Measurements from ENCODE around the gene POLD4.

Gene POLD4

GRCh38 chr11:67369275-67369674, 15.9 kb upstream of the POLD4 start:
- 96 to 99% methylated on average over 7 to 8 of the region's 8 CpGs for WGBS, 2 experiments (ENCODE audit: insufficient coverage in 2 of 2)
- Histone ChIP-seq H3K9me3 (ENCODE audit: control insufficient read depth, low read length) (no peaks in the 10 kb centered on the region), H3K36me3 (ENCODE audit: control insufficient read depth, insufficient read depth, low read length) (peaks cover 12% of the 10 kb centered on the region), H3K4me3 (ENCODE audit: extremely low read depth, insufficient read depth, low read length, poor library complexity, severe bottlenecking) (no peak overlapping the region), H3K27ac (ENCODE audit: low read depth, low read length, severe bottlenecking) (peak overlapping the region; percentile 81), H3K4me1 (ENCODE audit: control insufficient read depth, insufficient read depth, low read length, poor library complexity, severe bottlenecking) (peaks cover 31% of the 10 kb centered on the region)

GRCh38 chr11:67368621-67369020, 15.3 kb upstream of the POLD4 start:
- no peak overlapping the region for H3K27ac ChIP-seq (ENCODE audit: low read depth, low read length, severe bottlenecking)
- peaks cover 13% of the 10 kb centered on the region for H3K36me3 ChIP-seq (ENCODE audit: control insufficient read depth, insufficient read depth, low read length)
- H3K9me3 ChIP-seq (ENCODE audit: control insufficient read depth, low read length): no peaks in the 10 kb centered on the region
- peaks cover 31% of the 10 kb centered on the region for H3K4me1 ChIP-seq (ENCODE audit: control insufficient read depth, insufficient read depth, low read length, poor library complexity, severe bottlenecking)
- 100% methylated on average over 1 of the region's 3 CpGs for WGBS, 2 experiments (ENCODE audit: insufficient coverage in 2 of 2)
- no peak overlapping the region for H3K4me3 ChIP-seq (ENCODE audit: extremely low read depth, insufficient read depth, low read length, poor library complexity, severe bottlenecking)

DNA sequence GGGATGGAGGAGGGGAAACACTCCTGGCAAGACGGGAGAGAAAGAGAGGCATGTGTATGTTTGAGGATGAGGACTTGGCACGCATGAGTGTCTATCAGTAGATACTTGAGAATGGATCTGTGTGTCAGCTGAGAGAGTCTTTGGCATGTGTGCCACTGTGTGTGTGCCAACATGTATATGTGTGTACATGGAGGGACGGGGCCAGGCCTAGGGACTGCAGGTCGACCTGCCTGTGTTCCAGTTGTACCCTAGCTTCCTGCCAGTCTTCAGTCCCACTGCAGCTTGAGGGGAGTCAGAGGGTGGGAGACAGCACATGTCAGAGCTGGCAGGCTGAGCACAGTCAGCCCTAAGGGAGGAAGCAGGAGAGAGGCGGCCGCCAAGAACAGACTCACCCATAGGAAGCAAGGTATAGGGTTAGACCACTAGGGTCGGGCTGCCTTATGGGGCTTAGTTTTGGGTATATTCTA, 14.4 kb upstream of the POLD4 start:
- Histone ChIP-seq H3K36me3 (ENCODE audit: control insufficient read depth, insufficient read depth, low read length) (peaks cover 13% of the 10 kb centered on the region), H3K4me1 (ENCODE audit: control insufficient read depth, insufficient read depth, low read length, poor library complexity, severe bottlenecking) (peaks cover 29% of the 10 kb centered on the region), H3K27ac (ENCODE audit: low read depth, low read length, severe bottlenecking) (no peak overlapping the region), H3K4me3 (ENCODE audit: extremely low read depth, insufficient read depth, low read length, poor library complexity, severe bottlenecking) (no peak overlapping the region), H3K9me3 (ENCODE audit: control insufficient read depth, low read length) (no peaks in the 10 kb centered on the region)
- 87 to 92% methylated on average over 6 to 7 of the region's 7 CpGs for WGBS, 2 experiments (ENCODE audit: insufficient coverage in 2 of 2)

DNA sequence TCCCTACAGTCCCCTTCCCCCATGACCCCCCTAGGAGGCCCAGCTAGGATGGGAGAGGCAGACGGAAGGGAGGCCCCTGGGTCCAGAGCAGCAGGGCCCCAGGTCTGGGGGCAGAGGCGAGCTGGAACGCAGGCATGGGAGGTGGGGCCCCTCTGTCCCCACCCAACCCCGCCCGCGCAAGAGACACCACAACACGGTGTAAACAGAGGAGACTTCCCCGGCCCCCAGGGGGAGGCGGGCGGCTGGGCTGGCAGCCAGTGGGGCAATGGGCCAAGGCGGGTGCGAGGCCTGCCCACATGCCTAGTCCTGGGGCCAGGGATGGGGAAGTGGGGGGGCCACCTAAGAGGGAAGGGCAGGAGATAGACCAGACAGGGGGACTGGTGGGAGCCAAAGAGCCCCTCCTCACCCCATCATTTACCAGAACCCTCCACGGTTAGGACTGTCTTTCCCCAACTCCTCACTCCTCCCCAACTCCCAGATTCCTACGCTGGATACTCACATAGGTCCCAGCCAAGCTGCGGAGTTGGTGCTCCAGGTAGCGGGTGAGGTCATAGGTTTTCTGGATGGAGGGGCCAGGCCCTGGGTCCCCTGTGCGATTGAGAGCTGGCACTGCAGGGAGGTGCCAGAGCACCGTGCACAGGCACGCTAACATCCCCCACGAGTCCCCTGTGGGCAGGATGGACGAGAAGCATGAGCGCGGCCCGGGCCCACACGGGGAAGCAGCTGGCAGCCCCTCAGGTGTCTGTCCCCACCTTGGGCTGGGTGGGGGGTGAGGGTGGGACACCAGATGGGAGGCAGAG, 13.8 kb upstream of the POLD4 start:
- Histone ChIP-seq H3K9me3 (ENCODE audit: control insufficient read depth, low read length) (no peaks in the 10 kb centered on the region), H3K27ac (ENCODE audit: low read depth, low read length, severe bottlenecking) (no peak overlapping the region), H3K4me3 (ENCODE audit: extremely low read depth, insufficient read depth, low read length, poor library complexity, severe bottlenecking) (no peak overlapping the region), H3K36me3 (ENCODE audit: control insufficient read depth, insufficient read depth, low read length) (peaks cover 13% of the 10 kb centered on the region), H3K4me1 (ENCODE audit: control insufficient read depth, insufficient read depth, low read length, poor library complexity, severe bottlenecking) (peaks cover 29% of the 10 kb centered on the region)
- WGBS, 2 experiments (ENCODE audit: insufficient coverage in 2 of 2): 92 to 94% methylated on average over 21 to 24 of the region's 25 CpGs

- Histone ChIP-seq H3K36me3 (ENCODE audit: control insufficient read depth, insufficient read depth, low read length) (peaks cover 13% of the 10 kb centered on the region), H3K4me3 (ENCODE audit: extremely low read depth, insufficient read depth, low read length, poor library complexity, severe bottlenecking) (no peak overlapping the region), H3K27ac (ENCODE audit: low read depth, low read length, severe bottlenecking) (no peak overlapping the region), H3K4me1 (ENCODE audit: control insufficient read depth, insufficient read depth, low read length, poor library complexity, severe bottlenecking) (peaks cover 23% of the 10 kb centered on the region), H3K9me3 (ENCODE audit: control insufficient read depth, low read length) (no peaks in the 10 kb centered on the region)
- 96 to 100% methylated on average over 2 to 4 of the region's 8 CpGs for WGBS, 2 experiments (ENCODE audit: insufficient coverage in 2 of 2)
Measured at GRCh38 chr11:67366546-67366945, 13.2 kb upstream of the POLD4 start.

DNA sequence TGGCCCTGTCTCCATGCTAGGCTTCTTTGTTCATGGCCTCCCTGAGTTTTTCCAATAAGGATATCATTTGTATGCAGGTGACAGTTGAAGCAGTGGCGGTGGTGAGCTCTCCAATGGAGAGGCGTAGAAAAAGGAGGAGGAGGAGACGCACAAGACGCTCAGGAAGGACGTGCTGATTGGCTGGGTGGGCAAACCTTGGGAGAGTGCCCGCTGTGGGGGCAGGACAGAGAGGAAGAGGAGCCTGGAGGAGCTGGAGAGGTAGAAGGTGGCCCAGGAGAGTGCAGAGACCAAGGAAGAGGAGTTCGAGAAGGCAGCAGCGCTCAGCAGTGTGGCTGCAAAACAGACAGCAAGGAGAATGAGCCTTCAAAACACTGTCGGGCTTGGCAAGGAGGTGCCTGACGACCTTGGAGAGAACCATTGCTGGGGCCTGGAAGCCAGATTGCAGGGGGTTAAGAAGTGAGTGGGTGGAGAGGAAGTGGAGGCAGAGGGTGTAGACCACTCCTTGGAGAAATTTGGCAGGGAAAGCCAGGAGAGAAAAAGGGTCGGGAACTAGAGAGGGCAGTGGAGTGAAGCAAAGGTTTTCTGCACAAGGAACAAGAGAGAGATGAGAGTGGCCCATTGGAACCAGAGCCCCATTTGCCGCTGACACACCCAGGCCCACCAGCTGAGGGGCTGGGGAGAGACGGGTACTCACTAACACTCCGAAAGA, 12.5 kb upstream of the POLD4 start:
- Histone ChIP-seq H3K4me1 (ENCODE audit: control insufficient read depth, insufficient read depth, low read length, poor library complexity, severe bottlenecking) (peaks cover 16% of the 10 kb centered on the region), H3K9me3 (ENCODE audit: control insufficient read depth, low read length) (no peaks in the 10 kb centered on the region), H3K4me3 (ENCODE audit: extremely low read depth, insufficient read depth, low read length, poor library complexity, severe bottlenecking) (no peak overlapping the region), H3K27ac (ENCODE audit: low read depth, low read length, severe bottlenecking) (no peak overlapping the region), H3K36me3 (ENCODE audit: control insufficient read depth, insufficient read depth, low read length) (peaks cover 13% of the 10 kb centered on the region)
- WGBS, 2 experiments (ENCODE audit: insufficient coverage in 2 of 2): 77 to 78% methylated on average over 13 to 14 of the region's 14 CpGs

DNA sequence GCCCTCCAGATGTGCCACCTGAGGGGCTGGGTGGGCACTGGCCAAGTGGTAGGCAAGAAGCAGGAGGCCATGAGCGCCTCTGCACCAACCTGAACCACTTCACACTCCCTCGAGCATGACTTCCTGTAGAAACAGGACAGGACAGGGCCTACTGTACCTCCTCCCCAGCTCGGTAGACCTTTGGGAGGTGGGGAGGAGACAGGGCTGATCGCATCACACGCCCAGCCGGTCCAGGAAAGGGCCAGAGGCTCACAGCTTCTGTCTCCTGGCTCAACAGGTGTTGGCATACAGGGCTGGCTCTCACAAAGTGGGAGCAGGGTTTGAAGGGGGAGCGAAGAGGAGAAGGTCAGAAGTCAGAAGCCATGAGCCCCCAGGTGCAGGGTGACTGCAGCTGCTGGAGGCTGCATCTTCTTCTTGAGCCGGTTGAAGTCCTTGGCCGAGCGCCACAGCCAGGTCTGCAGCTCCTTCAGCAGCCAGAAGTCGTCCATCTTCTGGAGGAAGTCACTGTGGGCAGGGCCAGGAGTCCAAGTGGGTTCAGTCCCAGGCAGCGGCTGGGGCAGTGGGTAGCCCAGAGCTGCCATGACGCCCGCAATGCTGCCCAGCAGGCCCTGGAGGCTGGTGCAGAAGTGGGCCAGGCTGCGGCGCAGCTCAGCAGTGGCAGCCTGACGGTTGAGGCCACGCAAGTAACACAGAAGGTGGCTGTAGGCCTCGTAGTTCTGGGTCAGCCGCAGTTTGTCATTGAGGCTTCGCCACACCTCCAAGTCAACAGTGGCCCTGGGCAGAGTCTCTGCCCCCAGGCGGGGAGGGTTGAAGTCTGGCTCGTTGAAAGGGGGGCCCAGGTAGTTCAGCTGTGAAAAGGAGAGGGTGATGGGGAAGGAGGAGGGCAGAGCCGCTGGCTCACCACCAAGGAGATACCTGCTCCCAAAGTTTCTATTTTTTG, 11.7 kb upstream of the POLD4 start:
- peaks cover 8% of the 10 kb centered on the region for H3K4me1 ChIP-seq (ENCODE audit: control insufficient read depth, insufficient read depth, low read length, poor library complexity, severe bottlenecking)
- H3K27ac ChIP-seq (ENCODE audit: low read depth, low read length, severe bottlenecking): no peak overlapping the region
- WGBS, 2 experiments (ENCODE audit: insufficient coverage in 2 of 2): 91 to 93% methylated on average over 17 to 19 of the region's 24 CpGs
- H3K9me3 ChIP-seq (ENCODE audit: control insufficient read depth, low read length): no peaks in the 10 kb centered on the region
- H3K36me3 ChIP-seq (ENCODE audit: control insufficient read depth, insufficient read depth, low read length): peaks cover 13% of the 10 kb centered on the region
- no peak overlapping the region for H3K4me3 ChIP-seq (ENCODE audit: extremely low read depth, insufficient read depth, low read length, poor library complexity, severe bottlenecking)

DNA sequence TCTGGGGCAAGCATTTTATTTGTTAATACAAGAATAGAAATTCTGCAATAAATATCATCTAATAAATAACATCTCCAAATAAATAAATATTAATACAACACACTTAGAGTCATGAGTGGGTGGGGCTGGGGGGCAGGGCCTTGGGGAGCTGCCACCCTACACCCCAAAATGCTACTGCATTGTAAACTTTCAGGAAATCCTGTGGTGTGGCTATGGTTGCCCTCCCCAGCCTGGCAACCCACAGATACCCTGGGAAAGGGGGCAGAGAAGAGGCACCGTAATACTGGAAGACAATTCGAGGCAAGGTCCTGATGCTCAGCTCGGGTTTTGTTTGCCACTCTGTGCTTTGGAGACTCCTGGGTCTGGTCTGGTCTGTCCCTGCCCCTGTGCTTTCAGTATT, 10.8 kb upstream of the POLD4 start:
- Histone ChIP-seq H3K4me3 (ENCODE audit: extremely low read depth, insufficient read depth, low read length, poor library complexity, severe bottlenecking) (no peak overlapping the region), H3K9me3 (ENCODE audit: control insufficient read depth, low read length) (no peaks in the 10 kb centered on the region), H3K36me3 (ENCODE audit: control insufficient read depth, insufficient read depth, low read length) (peaks cover 13% of the 10 kb centered on the region), H3K4me1 (ENCODE audit: control insufficient read depth, insufficient read depth, low read length, poor library complexity, severe bottlenecking) (no peaks in the 10 kb centered on the region), H3K27ac (ENCODE audit: low read depth, low read length, severe bottlenecking) (no peak overlapping the region)
- 96 to 100% methylated on average over 3 of the region's 3 CpGs for WGBS, 2 experiments (ENCODE audit: insufficient coverage in 2 of 2)

- Histone ChIP-seq H3K36me3 (ENCODE audit: control insufficient read depth, insufficient read depth, low read length) (no peaks in the 10 kb centered on the region), H3K4me3 (ENCODE audit: extremely low read depth, insufficient read depth, low read length, poor library complexity, severe bottlenecking) (no peak overlapping the region), H3K9me3 (ENCODE audit: control insufficient read depth, low read length) (no peaks in the 10 kb centered on the region), H3K4me1 (ENCODE audit: control insufficient read depth, insufficient read depth, low read length, poor library complexity, severe bottlenecking) (peaks cover 40% of the 10 kb centered on the region), H3K27ac (ENCODE audit: low read depth, low read length, severe bottlenecking) (no peak overlapping the region)
- 93 to 98% methylated on average over 8 to 11 of the region's 12 CpGs for WGBS, 2 experiments (ENCODE audit: insufficient coverage in 2 of 2)
Measured at GRCh38 chr11:67357831-67358670, 4.7 kb upstream of the POLD4 start.
